Measurements from ENCODE around the gene ARHGAP26. TPM values are rescaled to one million over a fixed set of nuclear protein-coding genes. Genes with fewer than 3 reads are reported as not detected.

Gene ARHGAP26
- total RNA-seq, 1 donor from 2014 or later: 25.2 TPM

DNA sequence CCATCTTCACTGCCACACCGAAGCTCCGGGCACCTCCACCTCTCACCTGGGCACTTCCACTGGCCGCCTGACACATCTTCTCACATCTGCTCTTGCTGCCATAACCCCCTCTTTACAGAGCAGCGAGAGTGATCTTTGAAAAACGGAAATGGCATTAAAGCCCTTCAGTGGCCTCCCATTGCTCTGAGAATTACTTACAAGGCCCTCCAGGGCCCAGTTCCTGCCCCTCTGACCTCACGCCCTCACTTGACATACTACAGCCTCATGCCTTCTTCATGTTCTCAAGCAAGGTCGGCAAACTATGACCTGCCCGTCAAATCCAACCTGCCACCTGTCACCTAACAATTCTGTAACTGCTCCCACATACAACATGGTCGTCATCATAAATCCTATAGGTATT is 446.0 kb downstream of the ARHGAP26 start:
- no peak for DNase-seq (ENCODE audit: low read depth in 2 of 2)

DNA sequence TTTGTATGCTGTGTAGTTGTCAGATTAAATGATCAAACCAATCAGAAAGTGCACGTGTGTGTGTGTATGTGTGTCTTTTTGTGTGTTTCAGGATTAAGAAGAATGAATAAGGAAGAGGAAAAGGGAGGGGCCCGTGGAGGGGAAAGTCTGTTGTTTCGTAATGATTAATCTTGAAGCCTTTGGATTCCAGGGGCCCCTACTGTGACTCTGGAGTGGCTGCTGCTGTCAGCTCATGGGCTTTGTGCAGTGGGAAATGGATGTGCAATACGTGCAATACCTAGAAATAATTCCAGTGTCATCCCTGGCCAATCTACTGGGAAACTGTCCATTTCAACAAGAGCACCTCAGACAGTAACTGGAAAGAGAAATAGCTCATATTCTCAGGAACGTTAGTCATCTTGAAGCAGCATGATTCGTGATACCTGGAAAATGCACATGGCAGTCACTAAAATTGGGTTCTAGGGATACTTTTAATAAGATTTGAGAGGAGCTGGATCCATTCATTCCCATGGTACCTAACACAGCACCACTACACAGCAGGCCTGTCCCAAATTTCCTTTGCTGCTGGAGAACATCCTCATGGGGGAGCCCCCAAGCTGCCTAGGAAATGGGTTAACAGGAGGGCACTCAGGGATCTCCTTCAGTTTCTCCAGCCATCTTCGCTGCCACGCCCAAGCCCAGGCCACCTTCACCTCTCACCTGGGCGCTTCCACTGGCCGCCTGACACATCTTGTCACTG is 447.1 kb downstream of the ARHGAP26 start:
- no peak for DNase-seq (ENCODE audit: low read depth in 2 of 2)

DNA sequence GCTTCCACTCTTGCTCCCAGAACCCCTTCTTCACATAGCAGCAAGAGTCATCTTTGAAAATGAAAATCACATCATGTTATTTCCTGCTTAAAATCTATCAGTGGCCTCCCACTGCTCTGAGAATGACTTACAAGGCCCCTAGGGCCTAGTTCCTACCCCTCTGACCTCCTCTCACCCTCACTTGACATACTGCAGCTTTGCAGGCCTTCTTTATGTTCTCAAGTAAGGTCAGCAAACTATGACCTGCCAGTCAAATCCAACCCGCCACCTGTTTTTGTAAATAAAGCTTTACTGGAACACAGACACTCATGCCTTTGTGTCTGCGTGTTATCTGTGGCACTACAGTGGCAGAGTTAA is 447.6 kb downstream of the ARHGAP26 start:
- no peak for DNase-seq (ENCODE audit: low read depth in 2 of 2)

DNA sequence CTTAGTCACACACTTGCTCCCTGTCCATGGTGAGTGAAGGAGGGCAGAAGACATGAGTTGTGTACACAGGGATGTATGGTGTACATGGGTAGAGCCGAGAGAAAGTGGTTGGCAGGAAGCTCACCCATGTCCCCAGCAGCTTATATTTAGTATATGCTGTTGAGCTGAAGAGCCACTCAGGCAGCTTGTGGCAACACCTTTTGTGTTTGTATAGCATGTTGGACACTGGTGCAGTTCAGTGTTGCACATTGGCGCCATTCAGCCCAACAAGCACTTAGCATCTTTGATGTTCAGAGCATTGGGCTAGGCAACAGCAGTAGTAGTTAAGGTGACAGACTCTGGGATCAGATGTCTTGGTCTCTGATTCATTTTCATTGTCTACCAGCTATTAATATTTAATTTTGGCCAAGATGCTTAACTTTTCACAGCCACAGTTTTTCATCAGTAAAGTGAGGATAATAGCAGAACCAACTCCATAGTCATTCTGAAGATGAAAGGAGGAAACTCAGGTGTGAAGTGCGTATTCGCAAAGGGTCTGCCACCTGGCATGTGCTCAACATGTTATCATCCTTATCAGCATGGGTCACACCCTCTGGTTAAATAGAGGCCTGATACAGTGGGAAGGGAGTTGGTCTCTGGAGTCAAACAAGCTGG is 448.5 kb downstream of the ARHGAP26 start:
- DNase-seq (ENCODE audit: low read depth in 2 of 2): no peak

DNA sequence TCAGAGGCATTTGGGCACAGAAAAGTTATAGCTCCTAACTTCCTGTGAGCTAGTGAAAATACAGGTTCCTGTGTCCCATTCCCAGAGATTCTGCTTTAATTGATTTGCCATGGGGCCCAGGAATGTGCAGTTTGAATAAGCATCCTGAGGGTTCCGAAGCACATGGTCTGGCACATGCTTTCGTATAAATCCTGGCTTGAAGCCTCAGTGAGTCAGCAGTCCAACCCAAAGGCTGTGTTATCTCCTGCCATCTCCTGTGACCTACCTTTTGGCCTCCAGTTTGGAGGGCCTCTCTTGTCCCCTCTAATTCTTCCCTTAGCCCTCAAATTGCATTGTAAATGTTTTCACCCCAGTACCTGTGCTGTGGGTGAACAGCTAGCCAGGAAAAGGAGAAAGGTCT is 449.5 kb downstream of the ARHGAP26 start:
- DNase-seq (ENCODE audit: low read depth in 2 of 2): peak in 1 of 2 donors; percentile 23

DNA sequence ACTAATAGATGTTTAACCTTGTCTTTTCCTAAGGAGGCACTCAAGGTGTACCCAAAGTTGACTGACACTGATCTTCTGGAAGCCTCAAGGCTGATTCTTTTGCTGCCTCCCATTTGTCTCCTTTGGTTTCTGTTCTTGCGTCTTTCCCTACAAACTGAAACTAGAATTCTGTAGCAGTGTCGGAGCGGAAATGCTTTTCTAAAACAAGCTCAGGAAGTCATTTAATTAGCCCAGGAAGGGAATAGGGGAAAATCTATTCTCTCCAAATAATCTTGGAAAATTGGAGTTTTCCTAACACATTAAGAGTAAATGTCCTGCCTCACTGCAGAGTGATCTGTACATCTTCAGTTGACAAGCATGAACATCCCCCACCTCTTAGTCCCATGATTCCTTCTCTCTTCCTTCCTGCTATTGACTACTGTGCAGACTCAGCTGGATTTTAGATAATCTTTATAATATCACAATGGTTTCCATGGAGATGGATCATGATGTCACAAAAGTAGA is 450.6 kb downstream of the ARHGAP26 start:
- DNase-seq (ENCODE audit: low read depth in 2 of 2): peak; percentile 75 to 84

DNA sequence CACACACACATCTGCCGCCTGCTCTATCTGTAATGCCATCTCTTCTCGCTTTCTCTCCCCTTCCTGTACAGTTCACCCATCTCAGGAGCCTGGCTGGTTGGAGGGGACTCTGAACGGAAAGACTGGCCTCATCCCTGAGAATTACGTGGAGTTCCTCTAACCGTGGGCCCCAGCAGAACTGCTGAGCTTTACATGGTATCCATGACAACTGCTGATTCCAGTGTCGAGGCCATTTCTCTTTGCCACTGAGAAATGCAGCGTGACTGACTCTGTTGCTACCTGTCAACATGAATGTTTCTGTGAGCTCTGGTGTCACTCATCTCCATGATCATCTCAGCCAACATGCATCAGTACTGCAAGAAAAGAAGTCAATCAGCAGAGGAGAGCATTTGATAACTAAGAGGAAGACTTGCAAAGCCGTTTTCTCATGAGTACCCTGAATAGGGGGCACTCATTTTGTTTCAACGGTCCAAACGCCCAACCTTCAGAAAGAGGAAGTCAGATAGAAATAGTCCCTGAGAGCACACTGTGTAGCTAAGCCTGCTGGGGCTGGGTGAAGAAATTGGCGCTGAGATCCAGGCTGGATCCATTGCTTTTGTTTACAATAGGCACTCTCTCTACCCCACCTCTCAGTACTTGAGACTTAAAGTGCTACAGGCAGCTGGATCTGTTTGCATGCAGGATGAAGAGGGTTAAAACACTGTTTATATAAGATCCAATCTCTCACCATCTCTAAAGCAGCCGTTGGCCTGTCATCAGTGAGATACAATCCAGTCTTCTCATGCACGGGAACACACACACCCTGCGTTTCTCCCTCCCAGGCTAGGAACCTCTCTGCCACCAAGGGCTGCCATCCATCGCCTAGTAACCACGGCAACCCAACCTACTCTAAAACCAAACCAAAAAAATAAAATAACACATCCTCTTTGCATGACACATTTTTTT is 452.4 kb downstream of the ARHGAP26 start:
- peak in 1 of 2 donors; percentile 40 for DNase-seq (ENCODE audit: low read depth in 2 of 2)

DNA sequence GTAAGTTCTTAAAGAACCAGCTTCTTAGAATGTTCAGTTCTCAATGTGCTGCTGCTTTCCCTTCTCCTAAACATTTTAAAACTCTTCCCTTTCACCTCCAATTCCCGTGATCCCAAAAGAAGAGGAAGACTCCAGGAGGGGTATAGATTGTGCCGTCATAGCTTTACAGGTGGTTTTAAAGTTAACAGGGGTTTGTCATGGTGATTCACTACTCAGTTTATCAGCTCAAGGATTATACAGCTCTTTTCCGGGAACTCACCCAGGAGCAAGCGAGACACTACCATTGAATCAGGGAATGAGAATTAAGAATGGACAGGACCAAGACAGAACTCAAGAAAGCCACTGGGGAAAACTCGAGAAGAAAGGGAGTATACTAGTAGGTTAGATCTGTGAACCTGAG is 454.5 kb downstream of the ARHGAP26 start:
- DNase-seq (ENCODE audit: low read depth in 2 of 2): no peak

DNA sequence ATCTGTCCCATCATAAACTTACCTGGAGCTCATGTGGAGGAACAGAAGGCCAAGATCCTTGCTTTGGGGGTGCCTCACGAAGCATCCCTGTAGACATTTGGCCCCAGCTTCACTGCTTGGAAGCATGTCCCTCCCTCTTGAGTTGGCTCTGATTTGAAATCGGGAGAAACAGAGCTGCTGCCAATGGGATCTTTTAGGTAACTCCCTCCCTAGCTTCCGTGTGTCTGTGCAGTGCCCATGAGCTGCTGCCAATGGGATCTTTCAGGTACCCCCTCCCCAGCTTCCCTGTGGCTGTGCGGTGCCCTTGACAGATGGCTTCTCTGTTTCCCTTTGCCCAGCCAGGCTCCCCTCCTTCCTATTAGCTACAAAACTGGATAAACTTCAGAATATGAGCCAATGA is 455.3 kb downstream of the ARHGAP26 start:
- DNase-seq (ENCODE audit: low read depth in 2 of 2): no peak

DNA sequence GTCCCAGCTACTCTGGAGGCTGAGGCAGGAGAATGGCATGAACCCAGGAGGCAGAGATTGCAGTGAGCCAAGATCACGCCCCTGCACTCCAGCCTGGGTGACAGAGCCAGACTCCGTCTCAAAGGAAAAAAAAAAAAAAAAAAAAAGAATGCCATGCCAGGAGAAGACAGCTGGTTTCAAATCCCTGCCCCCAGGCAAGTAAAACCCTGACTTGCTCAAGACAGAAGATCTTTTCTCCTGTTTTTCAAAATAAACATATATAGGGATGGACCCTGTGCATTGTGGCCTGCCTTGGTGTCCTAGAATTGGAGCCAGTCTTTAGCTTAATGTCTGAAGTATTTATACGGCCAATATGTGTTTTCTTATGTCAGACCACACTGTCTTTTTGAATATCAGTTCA is 456.2 kb downstream of the ARHGAP26 start:
- no peak for DNase-seq (ENCODE audit: low read depth in 2 of 2)

DNA sequence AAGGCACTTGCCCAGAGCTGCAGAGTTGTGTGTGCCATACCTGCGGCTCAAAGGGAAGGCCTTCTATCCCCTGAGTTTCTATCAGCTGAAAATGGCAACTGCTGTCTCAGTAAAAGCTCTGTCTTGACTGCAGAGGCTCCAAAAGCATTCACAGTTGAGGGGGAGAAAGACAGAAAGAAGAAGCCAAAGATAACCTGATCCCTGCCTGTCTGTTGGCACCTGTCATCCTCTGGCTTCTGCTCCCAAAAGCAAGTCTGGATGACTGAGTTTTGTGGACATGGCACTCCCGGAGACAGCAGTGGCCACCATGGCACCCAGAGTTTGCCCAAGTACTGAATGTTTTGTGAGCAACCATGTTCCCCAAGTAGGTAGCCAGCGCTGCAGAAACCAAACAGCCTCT is 456.7 kb downstream of the ARHGAP26 start:
- DNase-seq (ENCODE audit: low read depth in 2 of 2): no peak

DNA sequence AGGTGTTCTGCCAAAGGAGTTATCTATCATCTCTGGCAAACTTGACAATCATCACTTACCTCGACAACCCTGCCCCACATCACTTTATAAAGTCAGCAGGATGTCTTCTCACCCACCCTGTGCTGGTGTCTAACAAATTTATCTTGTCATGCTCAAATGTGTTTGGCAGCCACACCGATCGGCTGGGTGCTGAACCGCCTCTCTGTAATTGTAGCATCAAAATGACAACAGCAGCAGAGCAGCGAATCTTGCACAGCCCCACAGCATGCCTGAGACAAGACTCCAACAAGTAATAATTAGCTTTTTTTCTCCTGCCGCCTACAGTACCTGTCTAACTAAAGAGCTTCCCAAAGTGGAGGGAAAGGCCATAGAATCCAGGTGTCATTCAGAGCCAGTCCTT is 457.1 kb downstream of the ARHGAP26 start:
- no peak for DNase-seq (ENCODE audit: low read depth in 2 of 2)

DNA sequence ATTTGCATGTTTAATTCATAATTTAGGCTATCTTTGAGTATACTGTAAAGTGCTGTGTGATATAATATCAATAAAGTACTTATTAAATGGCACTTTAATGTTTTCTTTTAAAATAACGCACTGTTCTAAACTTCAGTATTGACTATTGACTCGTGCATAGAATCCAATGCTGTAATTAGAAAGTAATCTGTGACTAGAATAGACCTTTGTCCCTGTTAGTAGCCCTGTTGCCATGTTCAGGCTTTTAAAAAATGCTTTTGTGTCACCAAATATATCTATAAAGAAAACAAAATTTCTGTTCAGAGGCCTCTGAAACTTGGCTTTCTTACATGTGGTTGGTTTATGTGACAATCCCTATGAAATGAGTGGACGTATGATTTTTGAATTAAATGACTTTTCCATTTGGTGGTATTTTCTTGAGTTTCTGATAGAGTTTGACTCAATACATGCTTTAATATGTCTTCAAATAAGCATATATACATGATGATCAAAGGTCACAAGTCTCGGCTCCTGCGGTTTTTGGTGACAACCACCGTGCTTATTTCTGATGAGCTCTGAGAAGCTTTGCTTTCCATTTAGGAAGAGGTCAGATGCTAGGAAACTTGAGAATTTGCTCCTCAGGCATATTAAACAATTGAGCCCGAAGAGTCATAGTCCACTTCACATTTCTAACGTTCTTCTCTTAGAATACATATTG is 458.6 kb downstream of the ARHGAP26 start:
- no peak for DNase-seq (ENCODE audit: low read depth in 2 of 2)

DNA sequence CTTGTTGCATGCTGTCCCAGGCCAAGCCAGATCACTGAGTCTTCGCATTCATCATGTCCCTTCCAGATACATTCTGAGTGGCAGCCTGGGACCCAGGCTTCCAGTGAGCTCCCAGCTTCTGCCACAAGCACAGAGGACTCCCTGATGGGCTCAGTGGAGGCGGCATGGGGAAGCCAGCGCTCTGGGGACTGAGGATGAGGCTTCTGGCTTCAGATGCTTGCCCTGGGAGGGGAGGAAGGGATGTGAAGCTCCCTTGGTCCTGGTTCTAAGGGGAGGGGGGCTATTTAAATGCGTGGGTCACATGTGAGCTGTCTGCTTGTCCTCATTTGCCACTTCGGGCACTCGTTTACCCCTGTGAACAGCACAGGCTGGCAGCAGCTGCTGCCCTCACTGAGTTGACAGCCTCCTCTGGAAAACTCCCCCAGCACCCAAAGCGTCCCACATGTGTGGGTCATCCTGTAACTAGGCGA is 459.3 kb downstream of the ARHGAP26 start:
- no peak for DNase-seq (ENCODE audit: low read depth in 2 of 2)

DNA sequence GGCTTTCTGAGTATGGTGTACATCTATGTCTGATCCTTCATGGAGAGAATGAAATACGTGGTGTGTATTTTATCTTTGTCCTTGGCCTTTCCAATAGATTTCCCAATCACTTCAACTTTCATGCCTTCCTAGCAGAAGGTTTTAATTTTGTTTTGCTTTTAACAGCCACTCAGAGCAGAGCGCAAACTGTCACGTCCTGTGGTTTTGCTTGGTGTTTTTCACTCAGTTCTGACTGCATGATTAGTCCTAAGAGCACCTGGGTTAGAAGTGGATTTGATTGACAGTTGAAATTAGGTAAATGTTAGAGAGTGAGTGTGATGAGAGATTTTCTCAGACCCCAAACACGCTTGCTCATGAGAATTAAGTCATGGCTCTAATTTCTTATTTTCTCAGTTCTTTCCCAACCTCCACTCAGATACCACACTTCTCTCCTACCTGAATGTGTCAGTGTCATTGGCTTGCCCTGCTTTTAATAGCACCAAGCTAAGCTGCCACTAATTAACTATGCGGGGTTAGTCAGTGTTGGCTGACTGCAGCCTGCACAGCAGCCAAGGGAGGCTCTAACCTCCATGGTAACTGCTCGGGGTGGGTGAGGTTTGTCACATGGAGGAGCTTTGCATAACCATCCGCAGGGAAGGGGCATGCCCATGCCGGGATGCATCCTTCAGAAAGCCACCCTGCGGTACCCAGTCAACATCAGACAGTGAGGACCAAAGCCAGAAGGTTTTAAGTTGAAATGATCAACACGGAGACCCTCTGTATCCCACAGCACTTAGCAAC is 459.9 kb downstream of the ARHGAP26 start:
- no peak for DNase-seq (ENCODE audit: low read depth in 2 of 2)

DNA sequence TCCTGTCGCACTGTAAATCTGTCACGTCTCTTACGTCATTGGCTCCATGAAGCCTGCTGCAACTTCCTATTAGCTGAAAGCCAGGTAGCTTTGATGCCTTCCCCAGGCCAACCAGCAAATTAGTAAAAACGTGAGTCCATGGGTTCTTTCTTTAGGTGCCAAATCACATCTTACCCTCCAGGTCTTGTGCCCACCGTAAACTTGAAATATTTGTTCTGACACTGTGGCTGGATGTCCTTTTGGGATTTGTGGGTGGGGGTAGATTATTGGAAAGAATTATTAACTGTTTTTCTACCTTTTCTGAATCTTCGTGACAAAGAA is 460.5 kb downstream of the ARHGAP26 start:
- no peak for DNase-seq (ENCODE audit: low read depth in 2 of 2)

DNA sequence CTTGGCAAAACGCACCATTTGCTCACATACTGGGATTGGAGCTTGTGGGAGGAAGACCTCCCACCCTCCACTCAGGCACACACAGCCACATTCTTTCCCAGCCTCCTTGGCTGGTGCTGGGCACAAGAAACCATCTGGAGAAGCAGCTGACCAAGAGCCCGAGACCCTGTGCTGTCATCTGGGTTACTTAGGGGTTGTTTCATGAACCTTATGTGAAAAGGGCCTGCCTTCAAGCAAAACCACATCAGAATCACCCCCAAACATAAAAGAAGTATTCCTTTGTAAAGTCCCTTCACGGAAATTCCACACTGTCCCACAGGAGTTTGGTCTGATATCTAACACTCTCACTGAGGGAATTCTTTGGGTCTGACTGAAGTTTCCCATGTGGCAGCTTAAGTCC is 461.2 kb downstream of the ARHGAP26 start:
- no peak for DNase-seq (ENCODE audit: low read depth in 2 of 2)

DNA sequence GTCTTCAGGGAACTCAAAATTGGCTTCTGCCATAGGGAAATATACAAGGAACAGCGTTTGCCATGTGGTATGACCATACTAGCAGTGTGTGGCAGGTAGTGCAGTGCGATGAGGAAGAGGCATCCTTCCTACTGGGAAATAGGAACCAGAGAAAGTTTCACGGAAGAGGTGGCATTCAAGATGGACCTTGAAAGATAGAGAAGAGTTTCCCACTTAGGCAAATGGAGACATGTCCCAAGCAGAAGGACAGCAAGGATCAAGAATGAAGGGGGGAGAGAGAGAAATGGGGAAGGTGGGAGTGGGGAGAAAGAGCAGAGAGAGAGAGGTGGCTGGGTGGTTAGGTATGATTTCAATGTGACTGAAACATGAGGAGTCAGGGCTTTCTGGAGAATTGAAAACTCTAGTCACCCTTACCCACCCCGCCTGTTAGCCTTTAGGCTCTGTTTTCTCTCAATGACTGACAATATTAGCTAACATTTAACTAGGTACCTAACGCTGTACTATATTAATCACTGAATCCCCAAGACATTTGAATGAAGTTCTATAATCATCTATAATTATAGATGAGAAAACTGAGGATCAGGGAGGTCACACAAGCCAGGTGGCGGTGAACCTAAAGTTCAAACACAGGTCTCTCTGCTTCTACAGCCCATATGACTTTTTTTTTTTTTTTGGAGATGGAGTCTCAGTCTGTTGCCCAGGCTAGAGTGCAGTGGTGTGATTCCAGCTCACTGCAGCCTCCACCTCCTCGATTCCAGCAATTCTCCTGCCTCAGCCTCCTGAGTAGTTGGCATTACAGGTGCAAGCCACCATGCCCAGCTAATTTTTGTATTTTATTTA is 462.0 kb downstream of the ARHGAP26 start:
- DNase-seq (ENCODE audit: low read depth in 2 of 2): no peak

DNA sequence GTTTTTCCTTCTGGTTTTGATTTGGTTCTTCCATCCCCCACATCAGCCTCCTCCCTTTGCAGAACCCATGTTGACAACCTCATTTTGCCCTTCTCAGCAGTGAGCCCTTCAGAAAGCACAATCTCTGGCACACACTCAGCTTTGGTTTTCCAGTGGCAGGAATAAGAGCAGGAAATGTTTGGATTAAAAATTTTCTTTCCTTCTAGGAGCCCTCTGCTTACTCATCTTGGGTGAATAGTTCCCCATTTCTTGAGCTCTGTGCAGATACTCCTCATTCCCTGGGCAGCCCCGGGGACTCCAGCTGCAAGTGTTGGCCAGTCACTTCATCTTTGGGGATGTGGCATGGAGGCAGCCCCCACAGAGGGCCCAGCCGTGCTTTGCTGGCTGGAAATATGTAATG is 462.9 kb downstream of the ARHGAP26 start:
- DNase-seq (ENCODE audit: low read depth in 2 of 2): no peak

Data from dermis microvascular lymphatic vessel endothelial cell (primary cell).